Heart left ventricle (tissue), 13 donors: ENCODE measurements around the gene CFAP157.

ENCODE experiments used
- CTCF ChIP-seq, 12 donors: fragments of 200-600 bp; sonication (generic) in 4 of 12; IDR thresholded peaks; one replicate each; pipeline versions ENCODE4 v1.5.0 to v1.8.0; 2018 to 2022; ENCODE audit warnings: antibody characterized with exemption in 12 of 12, mild to moderate bottlenecking in 5 of 12
- POLR2A ChIP-seq, 2 donors: fragments of 450-650 bp; IDR thresholded peaks; one replicate each; pipeline ENCODE4 v1.6.1; 2017; ENCODE audit warnings: antibody characterized with exemption in 2 of 2, mild to moderate bottlenecking in 2 of 2, moderate library complexity in 2 of 2
- donor health status: ischemic (EF 13 %, LVEDD 7.1; RV severe dilation, severe dysfunction).
- donor health status: DM: no; HTN: yes; CAD: no.
- donor health status: DM: no; HTN: no; CAD: no.
- donor health status: ischemic (EF 25% LVEDD 6.9; RV normal size, moderate dysfunction).
- donor health status: ischemic (EF 25% LVEDD 5.7; RV mildly dilated, moderate dysfunction).
- donor health status: ischemic (EF 35%, LVEDD 5.7; RV mildly dilated, moderate dysfunction).
- donor health status: nonischemic (EF 11% LVEDD 7.7; RV severe dilation, severe dysfunction).
- donor health status: DM: yes; HTN: yes; CAD: no.
- donor health status: PGD.
- donor health status: ischemic (EF 29% LVEDD 5.4; RV normal size, mild dysfunction).
- donor health status: nonischemic (EF 23%, LVEDD 6.1; RV moderate dilation, normal function).

GRCh38 chr9:127680846-127681245, 25.9 kb upstream of the CFAP157 start:
- no peak for TF ChIP-seq CTCF (IDR thresholded peaks at IDR 0.05)
- no peak for TF ChIP-seq POLR2A (IDR thresholded peaks at IDR 0.05)
